Fibroblast of lung (primary cell): ENCODE measurements around the gene IL32. TPM values are rescaled to one million over a fixed set of nuclear protein-coding genes. Genes with fewer than 3 reads are reported as not detected.

Experiments
- DNase-seq, 2 donors: peaks; one replicate each; pipeline versions ENCODE4 v3.0.0 to v3.0.0-alpha.2; 2010; ENCODE audit warnings: low read depth in 2 of 2
- H2AFZ ChIP-seq: 2 replicates; pipeline ENCODE4 v1.5.1; 2012; ENCODE audit warnings: low read length, control low read depth, inconsistent platforms
- H3K27ac ChIP-seq: 2 replicates; pipeline ENCODE4 v1.5.1; 2011; ENCODE audit warnings: low read length, control low read depth; ENCODE audit not compliant: insufficient read depth
- H3K27me3 ChIP-seq: 2 replicates; pipeline ENCODE4 v1.5.1; 2011; ENCODE audit warnings: mild to moderate bottlenecking, low read length; ENCODE audit not compliant: control insufficient read depth, insufficient read depth
- H3K36me3 ChIP-seq: 2 replicates; pipeline ENCODE4 v1.5.1; 2011; ENCODE audit warnings: low read length; ENCODE audit not compliant: control insufficient read depth, insufficient read depth
- H3K4me1 ChIP-seq: 2 replicates; pipeline ENCODE4 v1.5.1; 2011; ENCODE audit warnings: low read length; ENCODE audit not compliant: control insufficient read depth, insufficient read depth; ENCODE audit errors: extremely low read depth
- H3K4me2 ChIP-seq: 2 replicates; pipeline ENCODE4 v1.5.1; 2011; ENCODE audit warnings: low read length, control low read depth; ENCODE audit not compliant: insufficient read depth; ENCODE audit errors: extremely low read depth
- H3K4me3 ChIP-seq, 4 experiments: fragments of 200-600 bp in 1 of 4; sonication (generic) in 1 of 4; replicated peaks in 1 of 4; 2 replicates each; pipeline ENCODE4 v1.5.1; 2011 to 2016; ENCODE audit warnings: low read length in 4 of 4, low read depth in 3 of 4, mild to moderate bottlenecking in 3 of 4, control low read depth in 2 of 4, inconsistent platforms in 1 of 4, mixed read lengths in 1 of 4; ENCODE audit not compliant: insufficient read depth in 1 of 4; ENCODE audit errors: control extremely low read depth in 1 of 4
- H3K79me2 ChIP-seq: 2 replicates; pipeline ENCODE4 v1.5.1; 2012; ENCODE audit warnings: mild to moderate bottlenecking, low read length, inconsistent platforms; ENCODE audit not compliant: control insufficient read depth, insufficient read depth
- H3K9ac ChIP-seq: 2 replicates; pipeline ENCODE4 v1.5.1; 2011; ENCODE audit warnings: mild to moderate bottlenecking, low read length, control low read depth; ENCODE audit not compliant: insufficient read depth
- H3K9me3 ChIP-seq: 2 replicates; pipeline ENCODE4 v1.5.1; 2012; ENCODE audit warnings: low read depth, low read length; ENCODE audit not compliant: control insufficient read depth, insufficient read depth
- H4K20me1 ChIP-seq: 2 replicates; pipeline ENCODE4 v1.5.1; 2011; ENCODE audit warnings: low read length; ENCODE audit not compliant: control insufficient read depth, insufficient read depth; ENCODE audit errors: extremely low read depth
- CTCF ChIP-seq, 2 donors: IDR thresholded peaks in 1 of 2; conservative IDR thresholded peaks in 1 of 2; 1 replicate in 1 of 2; 2 replicates in 1 of 2; pipeline ENCODE4 v1.5.1; 2011 to 2012; ENCODE audit warnings: low read length in 2 of 2, control low read depth in 1 of 2, inconsistent platforms in 1 of 2, low read depth in 1 of 2, mild to moderate bottlenecking in 1 of 2
- EZH2 ChIP-seq: IDR thresholded peaks from 2 replicates; pipeline ENCODE4 v1.5.1; 2012; ENCODE audit warnings: low read length, control low read depth, mild to moderate bottlenecking; ENCODE audit errors: missing control alignments
- polyA plus RNA-seq, 2 donors: library from polyadenylated mRNA; depleted of rRNA in 1 of 2; stranded (reverse) in 1 of 2; unstranded in 1 of 2; fragments of >200 nt; gene quantifications; 2 replicates each; pipeline ENCODE4 v1.2.1, GENCODE V29; 2011 to 2012; ENCODE audit warnings: missing spikeins in 1 of 2
- total RNA-seq: library from RNA; depleted of rRNA; stranded (reverse); fragments of >200 nt; gene quantifications from 2 replicates; pipeline ENCODE4 v1.2.1, GENCODE V29; 2014

The IL32 gene
- total and polyA plus RNA-seq, 2 donors (not counting 1 experiment from before 2014, with no cell fraction given), result 4.1 to 5.1 TPM

DNA sequence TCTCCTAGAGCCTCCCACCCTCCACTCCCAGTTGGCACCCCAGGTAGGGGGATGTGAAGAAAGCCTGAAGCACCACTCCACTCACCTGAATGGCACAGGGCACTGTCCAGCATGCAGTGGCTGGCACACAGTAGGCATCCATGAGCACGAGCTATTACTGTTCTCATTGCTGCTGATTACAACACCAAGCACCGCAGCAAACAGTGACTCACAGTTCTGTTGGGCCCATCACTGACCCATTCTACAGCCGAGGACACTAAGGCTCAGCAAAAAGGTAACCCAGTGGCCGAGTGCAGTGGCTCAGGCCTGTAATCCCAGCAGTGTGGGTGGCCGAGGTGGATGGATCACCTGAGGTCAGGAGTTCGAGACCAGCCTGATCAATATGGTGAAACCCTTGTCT lies 30.9 kb downstream of the IL32 start:
- no peaks in the 10 kb centered on the region for H3K79me2 ChIP-seq
- TF ChIP-seq EZH2 (no peak), CTCF (conservative IDR thresholded peaks at IDR 0.05 in 1 of 2, IDR thresholded peaks at IDR 0.05 in 1 of 2; ENCODE audit: low read depth in 1 of 2, low read length in 2 of 2) (no peak)
- H4K20me1 ChIP-seq, result no peaks in the 10 kb centered on the region
- peaks cover 20% of the 10 kb centered on the region for H3K27me3 ChIP-seq
- H3K9me3 ChIP-seq, result no peaks in the 10 kb centered on the region
- no peak for DNase-seq
- no peak overlapping the region for H3K27ac ChIP-seq
- no peak overlapping the region for H3K9ac ChIP-seq
- no peaks in the 10 kb centered on the region for H3K36me3 ChIP-seq
- no peak overlapping the region for H2AFZ ChIP-seq
- H3K4me3 ChIP-seq, result no peak overlapping the region
- no peak overlapping the region for H3K4me2 ChIP-seq
- peaks cover 3% of the 10 kb centered on the region for H3K4me1 ChIP-seq

GRCh38 chr16:3097266-3097665 lies 31.8 kb downstream of the IL32 start:
- H4K20me1 ChIP-seq, result no peaks in the 10 kb centered on the region
- TF ChIP-seq CTCF (conservative IDR thresholded peaks at IDR 0.05 in 1 of 2, IDR thresholded peaks at IDR 0.05 in 1 of 2; ENCODE audit: low read depth in 1 of 2, low read length in 2 of 2) (no peak), EZH2 (no peak)
- peaks cover 18% of the 10 kb centered on the region for H3K27me3 ChIP-seq
- H2AFZ ChIP-seq, result no peak overlapping the region
- H3K9me3 ChIP-seq, result no peaks in the 10 kb centered on the region
- no peak overlapping the region for H3K27ac ChIP-seq
- H3K4me2 ChIP-seq, result no peak overlapping the region
- peaks cover 3% of the 10 kb centered on the region for H3K4me1 ChIP-seq
- H3K9ac ChIP-seq, result no peak overlapping the region
- no peaks in the 10 kb centered on the region for H3K36me3 ChIP-seq
- no peak overlapping the region for H3K4me3 ChIP-seq
- H3K79me2 ChIP-seq, result no peaks in the 10 kb centered on the region
- no peak for DNase-seq

GRCh38 chr16:3098459-3099394 lies 33.3 kb downstream of the IL32 start, which contains the start of gene ZSCAN10:
Gene ZSCAN10, minus strand, starts transcription at chr16:3099294. Its CDS starts 6,357 bp downstream, at chr16:3092937.
- Histone ChIP-seq H3K27me3 (peaks cover 12% of the 10 kb centered on the region), H3K9me3 (no peaks in the 10 kb centered on the region), H3K36me3 (no peaks in the 10 kb centered on the region), H3K79me2 (no peaks in the 10 kb centered on the region), H3K4me3 (peak within 1 kb of the TSS in 2 of 4 experiments; percentile 18 to 27), H3K4me1 (peaks cover 3% of the 10 kb centered on the region), H3K4me2 (peak within 1 kb of the TSS; percentile 70), H2AFZ (peak within 1 kb of the TSS; percentile 58), H4K20me1 (no peaks in the 10 kb centered on the region), H3K27ac (no peak within 1 kb of the TSS), H3K9ac (no peak within 1 kb of the TSS)
- no peak for DNase-seq
- no peak for TF ChIP-seq CTCF (conservative IDR thresholded peaks at IDR 0.05 in 1 of 2, IDR thresholded peaks at IDR 0.05 in 1 of 2; ENCODE audit: low read depth in 1 of 2, low read length in 2 of 2)
- TF ChIP-seq EZH2, result no peak
